HTR-8/SVneo (cell line): ENCODE results near the gene NR2C2.
A peak's percentile ranks its signal among the peaks of the same experiment; 100 is the strongest.

Experiments
- DNase-seq: peaks from one replicate; pipeline ENCODE4 v3.0.0; 2011; ENCODE audit warnings: low spot score, mixed read lengths; ENCODE audit not compliant: insufficient read length
- FAIRE-seq: peaks from 2 replicates; lab custom pipeline; 2011; peaks lifted over from hg19 to GRCh38; lab: Jason Lieb, UNC

The NR2C2 gene

GRCh38 chr3:14921034-14921616 is 26.3 kb upstream of the NR2C2 start:
- DNase-seq (peak; percentile 83), FAIRE-seq (peak; percentile 86)

GRCh38 chr3:14921811-14922705 is 25.3 kb upstream of the NR2C2 start:
- DNase-seq (no peak), FAIRE-seq (no peak)

- DNase-seq = no peak
- FAIRE-seq = no peak
Measured at GRCh38 chr3:14922863-14923262, 24.5 kb upstream of the NR2C2 start.

GRCh38 chr3:14923476-14923875 is 23.9 kb upstream of the NR2C2 start:
- FAIRE-seq (no peak), DNase-seq (no peak)

GRCh38 chr3:14925729-14926591 is 21.4 kb upstream of the NR2C2 start:
- FAIRE-seq (no peak), DNase-seq (peak; percentile 67)

- DNase-seq (no peak), FAIRE-seq (no peak)
Measured at GRCh38 chr3:14926592-14926991, 20.8 kb upstream of the NR2C2 start.

GRCh38 chr3:14927308-14927707 is 20.1 kb upstream of the NR2C2 start:
- FAIRE-seq (no peak), DNase-seq (no peak)

GRCh38 chr3:14929310-14930074 is 17.9 kb upstream of the NR2C2 start:
- FAIRE-seq (no peak), DNase-seq (no peak)

GRCh38 chr3:14933820-14934425 is 13.5 kb upstream of the NR2C2 start:
- DNase-seq (no peak), FAIRE-seq (no peak)

- DNase-seq (no peak), FAIRE-seq (no peak)
Measured at GRCh38 chr3:14935592-14936345, 11.6 kb upstream of the NR2C2 start.

GRCh38 chr3:14938954-14939353 is 8.4 kb upstream of the NR2C2 start:
- no peak for FAIRE-seq
- no peak for DNase-seq

- no peak for DNase-seq
- no peak for FAIRE-seq
Measured at GRCh38 chr3:14941871-14942270, 5.5 kb upstream of the NR2C2 start.

GRCh38 chr3:14943042-14943441 is 4.3 kb upstream of the NR2C2 start:
- FAIRE-seq = no peak

GRCh38 chr3:14946236-14946635 is 1.1 kb upstream of the NR2C2 start:
- FAIRE-seq = no peak
- no peak for DNase-seq

More at GRCh38 chr3:14943042-14943441, 4.3 kb upstream of the NR2C2 start:
- no peak for DNase-seq

- FAIRE-seq = no peak
- no peak for DNase-seq
Measured at GRCh38 chr3:14946739-14947099, 664 bp upstream of the NR2C2 start.

- DNase-seq (peak; percentile 95), FAIRE-seq (no peak)
Measured at GRCh38 chr3:14947886-14948608, 664 bp downstream of the NR2C2 start.

GRCh38 chr3:14948609-14949038 is 1.2 kb downstream of the NR2C2 start:
- FAIRE-seq = no peak

GRCh38 chr3:14949126-14949525 is 1.7 kb downstream of the NR2C2 start:
- FAIRE-seq = no peak
- DNase-seq = no peak

More at GRCh38 chr3:14948609-14949038, 1.2 kb downstream of the NR2C2 start:
- no peak for DNase-seq
